ENCODE data around the gene NLRP1. TPM values are rescaled to one million over a fixed set of nuclear protein-coding genes. Genes with fewer than 3 reads are reported as not detected.

NLRP1 gene
- total RNA-seq, 2 experiments from 2014 or later, result 26.0 to 28.2 TPM

- H3K36me3 Mint-ChIP-seq (ENCODE audit: low read depth), result peaks cover 17% of the 10 kb centered on the region
- no peaks in the 10 kb centered on the region for H3K27me3 Mint-ChIP-seq
- DNase-seq (no peak), ATAC-seq (no peak)
- intact Hi-C loops (cut with micrococcal nuclease), result no loop called here
- CTCF ChIA-PET, result no interaction called here
- H3K27ac Mint-ChIP-seq, result peak overlapping the region; percentile 85
- no peak for TF ChIP-seq CTCF (IDR thresholded peaks at IDR 0.05)
- H3K4me3 Mint-ChIP-seq, result no peak overlapping the region
- POLR2A ChIA-PET, result interaction anchor here (0.6 to 1.0 kb wide), 4 partner anchors 9 to 1309 kb away, joined by 3 read pairs; no protein-coding TSS in a partner anchor
- H3K9me3 Mint-ChIP-seq, result no peaks in the 10 kb centered on the region
- H3K4me1 Mint-ChIP-seq (ENCODE audit: low read depth), result peaks cover 16% of the 10 kb centered on the region
Observed at GRCh38 chr17:5527601-5528250, 56.6 kb downstream of the NLRP1 start.

GRCh38 chr17:5526821-5527598 is 57.3 kb downstream of the NLRP1 start:
- ATAC-seq (peak; percentile 97), DNase-seq (peak; percentile 92)
- no peak for TF ChIP-seq CTCF (IDR thresholded peaks at IDR 0.05)
- intact Hi-C loops (cut with micrococcal nuclease), result no loop called here
- Mint-ChIP-seq H3K4me1 (ENCODE audit: low read depth) (peaks cover 16% of the 10 kb centered on the region), H3K9me3 (no peaks in the 10 kb centered on the region), H3K36me3 (ENCODE audit: low read depth) (peaks cover 13% of the 10 kb centered on the region), H3K27ac (peak overlapping the region; percentile 85), H3K4me3 (no peak overlapping the region), H3K27me3 (no peaks in the 10 kb centered on the region)
- ChIA-PET CTCF (no interaction called here), POLR2A (interaction anchor here (0.6 to 1.7 kb wide), 5 partner anchors 9 to 1310 kb away, joined by 3 to 5 read pairs (median 4); partner anchors contain the start of gene DERL2)

- POLR2A ChIA-PET, result interaction anchor here (1.2 kb wide), 1 partner anchor 31 kb away, joined by 3 read pairs; no protein-coding TSS in a partner anchor
- H3K4me1 Mint-ChIP-seq (ENCODE audit: low read depth), result peaks cover 16% of the 10 kb centered on the region
- DNase-seq, result no peak
- no peak for TF ChIP-seq CTCF (IDR thresholded peaks at IDR 0.05)
- H3K27ac Mint-ChIP-seq, result no peak overlapping the region
- CTCF ChIA-PET, result interaction anchor here (1.0 kb wide), 1 partner anchor 25 kb away, joined by 3 read pairs; no protein-coding TSS in a partner anchor
- H3K36me3 Mint-ChIP-seq (ENCODE audit: low read depth), result peaks cover 9% of the 10 kb centered on the region
- H3K4me3 Mint-ChIP-seq, result no peak overlapping the region
- intact Hi-C loops (cut with micrococcal nuclease), result no loop called here
- no peak for ATAC-seq
- H3K9me3 Mint-ChIP-seq, result no peaks in the 10 kb centered on the region
- no peaks in the 10 kb centered on the region for H3K27me3 Mint-ChIP-seq
Observed at GRCh38 chr17:5523249-5523648, 61.1 kb downstream of the NLRP1 start.

- Mint-ChIP-seq H3K36me3 (ENCODE audit: low read depth) (peaks cover 16% of the 10 kb centered on the region), H3K27me3 (no peaks in the 10 kb centered on the region), H3K4me3 (no peak overlapping the region), H3K9me3 (no peaks in the 10 kb centered on the region), H3K27ac (peak overlapping the region; percentile 51), H3K4me1 (ENCODE audit: low read depth) (peaks cover 14% of the 10 kb centered on the region)
- DNase-seq (no peak), ATAC-seq (no peak)
- TF ChIP-seq CTCF (IDR thresholded peaks at IDR 0.05), result no peak
- intact Hi-C loops (cut with micrococcal nuclease), result no loop called here
- ChIA-PET POLR2A (no interaction called here), CTCF (interaction anchor here (1.0 kb wide), 1 partner anchor 24 kb away, joined by 3 read pairs; no protein-coding TSS in a partner anchor)
Observed at GRCh38 chr17:5522476-5522875, 61.8 kb downstream of the NLRP1 start.

Measured in activated CD8-positive, alpha-beta T cell treated with anti-CD3 and anti-CD28 coated beads for 36 hours (primary cell).